Measurements from ENCODE around the gene LAX1.

DNA sequence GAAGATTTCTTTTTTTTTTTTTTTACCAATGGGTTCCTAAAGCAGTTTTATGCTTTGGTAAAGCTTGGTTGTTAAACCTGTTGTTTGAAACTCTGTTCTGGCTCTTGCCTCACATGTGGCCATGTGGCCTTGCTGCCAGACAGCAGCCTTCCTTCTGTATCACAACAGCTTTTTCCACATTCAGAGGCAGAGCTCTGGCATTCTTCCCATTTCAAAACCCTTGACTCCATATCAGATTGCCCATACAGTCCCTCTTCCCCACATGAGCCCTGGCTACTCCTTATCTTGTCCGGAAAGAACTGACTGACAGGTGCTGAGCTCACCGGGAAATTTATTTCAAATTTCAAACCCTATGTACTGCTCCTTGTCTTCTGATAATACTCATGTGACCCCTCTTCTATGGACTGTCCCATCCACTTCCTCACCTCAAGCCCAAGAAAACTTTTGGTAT is 38.5 kb upstream of the LAX1 start:
- TF ChIP-seq, protein P1, sequence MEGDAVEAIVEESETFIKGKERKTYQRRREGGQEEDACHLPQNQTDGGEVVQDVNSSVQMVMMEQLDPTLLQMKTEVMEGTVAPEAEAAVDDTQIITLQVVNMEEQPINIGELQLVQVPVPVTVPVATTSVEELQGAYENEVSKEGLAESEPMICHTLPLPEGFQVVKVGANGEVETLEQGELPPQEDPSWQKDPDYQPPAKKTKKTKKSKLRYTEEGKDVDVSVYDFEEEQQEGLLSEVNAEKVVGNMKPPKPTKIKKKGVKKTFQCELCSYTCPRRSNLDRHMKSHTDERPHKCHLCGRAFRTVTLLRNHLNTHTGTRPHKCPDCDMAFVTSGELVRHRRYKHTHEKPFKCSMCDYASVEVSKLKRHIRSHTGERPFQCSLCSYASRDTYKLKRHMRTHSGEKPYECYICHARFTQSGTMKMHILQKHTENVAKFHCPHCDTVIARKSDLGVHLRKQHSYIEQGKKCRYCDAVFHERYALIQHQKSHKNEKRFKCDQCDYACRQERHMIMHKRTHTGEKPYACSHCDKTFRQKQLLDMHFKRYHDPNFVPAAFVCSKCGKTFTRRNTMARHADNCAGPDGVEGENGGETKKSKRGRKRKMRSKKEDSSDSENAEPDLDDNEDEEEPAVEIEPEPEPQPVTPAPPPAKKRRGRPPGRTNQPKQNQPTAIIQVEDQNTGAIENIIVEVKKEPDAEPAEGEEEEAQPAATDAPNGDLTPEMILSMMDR (optimal IDR thresholded peaks at IDR 0.05 in 1 of 3, IDR thresholded peaks at IDR 0.05 in 1 of 3, conservative IDR thresholded peaks at IDR 0.05 in 1 of 3; ENCODE audit: extremely low read depth in 1 of 3, insufficient read depth in 2 of 3, low read length in 3 of 3) = no peak
- no peak for TF ChIP-seq EZH2 (IDR thresholded peaks at IDR 0.05; ENCODE audit: low read length)
